DND-41 (cell line): ENCODE data around the gene FKBP2.

Experiments used
- CTCF ChIP-seq: IDR thresholded peaks from 2 replicates; pipeline ENCODE4 v1.5.1; 2012; ENCODE audit warnings: borderline replicate concordance, low read length, moderate library complexity, mild to moderate bottlenecking; ENCODE audit not compliant: poor library complexity, severe bottlenecking; ENCODE audit errors: extremely low read depth
- EZH2 ChIP-seq: IDR thresholded peaks from 3 replicates; pipeline ENCODE4 v1.6.1; 2012; ENCODE audit warnings: borderline replicate concordance, low read depth, mild to moderate bottlenecking, moderate library complexity, low read length, inconsistent platforms; ENCODE audit not compliant: severe bottlenecking

GRCh38 chr11:64227405-64227956 is 13.4 kb upstream of the FKBP2 start:
- TF ChIP-seq CTCF: no peak
- no peak for TF ChIP-seq EZH2
